Measurements from ENCODE around the gene TLCD5.

DNA sequence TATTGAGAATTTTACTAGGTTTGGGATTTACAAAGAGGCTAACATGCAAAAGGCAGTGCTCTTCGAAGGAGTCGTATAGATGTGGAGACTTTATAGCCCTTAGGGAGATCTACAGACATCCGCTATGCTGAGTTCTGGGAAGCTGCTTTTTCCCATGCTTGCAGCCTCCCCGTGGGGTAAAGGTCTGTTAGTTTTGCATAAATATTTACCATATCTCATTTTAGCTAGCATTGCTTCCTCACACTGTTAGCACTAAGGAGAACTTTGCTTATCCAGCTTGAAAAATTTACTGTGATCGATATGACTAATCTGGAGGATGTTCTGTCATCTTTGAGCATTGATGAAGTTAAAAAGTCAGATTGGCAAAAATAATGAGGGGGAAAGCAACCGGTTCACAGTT, 29.7 kb downstream of the TLCD5 start:
- TF ChIP-seq CREB1 (IDR thresholded peaks at IDR 0.05; ENCODE audit: low read depth) (no peak), TAF1 (IDR thresholded peaks at IDR 0.05; ENCODE audit: low read depth) (no peak), YY1 (IDR thresholded peaks at IDR 0.05; ENCODE audit: low read depth) (no peak), ZBTB7A (IDR thresholded peaks at IDR 0.05; ENCODE audit: low read depth) (no peak), FOXM1 (IDR thresholded peaks at IDR 0.05; ENCODE audit: borderline replicate concordance, low read depth) (no peak), RAD21 (IDR thresholded peaks at IDR 0.05; ENCODE audit: low read depth) (no peak), CEBPB (IDR thresholded peaks at IDR 0.05) (no peak), NFIC (IDR thresholded peaks at IDR 0.05) (no peak), EGR1 (IDR thresholded peaks at IDR 0.05) (no peak), TEAD4 (IDR thresholded peaks at IDR 0.05) (no peak), EP300 (IDR thresholded peaks at IDR 0.05; ENCODE audit: borderline replicate concordance) (no peak)
- TF ChIP-seq, protein P1, sequence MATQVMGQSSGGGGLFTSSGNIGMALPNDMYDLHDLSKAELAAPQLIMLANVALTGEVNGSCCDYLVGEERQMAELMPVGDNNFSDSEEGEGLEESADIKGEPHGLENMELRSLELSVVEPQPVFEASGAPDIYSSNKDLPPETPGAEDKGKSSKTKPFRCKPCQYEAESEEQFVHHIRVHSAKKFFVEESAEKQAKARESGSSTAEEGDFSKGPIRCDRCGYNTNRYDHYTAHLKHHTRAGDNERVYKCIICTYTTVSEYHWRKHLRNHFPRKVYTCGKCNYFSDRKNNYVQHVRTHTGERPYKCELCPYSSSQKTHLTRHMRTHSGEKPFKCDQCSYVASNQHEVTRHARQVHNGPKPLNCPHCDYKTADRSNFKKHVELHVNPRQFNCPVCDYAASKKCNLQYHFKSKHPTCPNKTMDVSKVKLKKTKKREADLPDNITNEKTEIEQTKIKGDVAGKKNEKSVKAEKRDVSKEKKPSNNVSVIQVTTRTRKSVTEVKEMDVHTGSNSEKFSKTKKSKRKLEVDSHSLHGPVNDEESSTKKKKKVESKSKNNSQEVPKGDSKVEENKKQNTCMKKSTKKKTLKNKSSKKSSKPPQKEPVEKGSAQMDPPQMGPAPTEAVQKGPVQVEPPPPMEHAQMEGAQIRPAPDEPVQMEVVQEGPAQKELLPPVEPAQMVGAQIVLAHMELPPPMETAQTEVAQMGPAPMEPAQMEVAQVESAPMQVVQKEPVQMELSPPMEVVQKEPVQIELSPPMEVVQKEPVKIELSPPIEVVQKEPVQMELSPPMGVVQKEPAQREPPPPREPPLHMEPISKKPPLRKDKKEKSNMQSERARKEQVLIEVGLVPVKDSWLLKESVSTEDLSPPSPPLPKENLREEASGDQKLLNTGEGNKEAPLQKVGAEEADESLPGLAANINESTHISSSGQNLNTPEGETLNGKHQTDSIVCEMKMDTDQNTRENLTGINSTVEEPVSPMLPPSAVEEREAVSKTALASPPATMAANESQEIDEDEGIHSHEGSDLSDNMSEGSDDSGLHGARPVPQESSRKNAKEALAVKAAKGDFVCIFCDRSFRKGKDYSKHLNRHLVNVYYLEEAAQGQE (IDR thresholded peaks at IDR 0.05; ENCODE audit: low read depth) = no peak
- TF ChIP-seq, protein P2, sequence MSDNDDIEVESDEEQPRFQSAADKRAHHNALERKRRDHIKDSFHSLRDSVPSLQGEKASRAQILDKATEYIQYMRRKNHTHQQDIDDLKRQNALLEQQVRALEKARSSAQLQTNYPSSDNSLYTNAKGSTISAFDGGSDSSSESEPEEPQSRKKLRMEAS (IDR thresholded peaks at IDR 0.05) = no peak
- TF ChIP-seq, protein P3, sequence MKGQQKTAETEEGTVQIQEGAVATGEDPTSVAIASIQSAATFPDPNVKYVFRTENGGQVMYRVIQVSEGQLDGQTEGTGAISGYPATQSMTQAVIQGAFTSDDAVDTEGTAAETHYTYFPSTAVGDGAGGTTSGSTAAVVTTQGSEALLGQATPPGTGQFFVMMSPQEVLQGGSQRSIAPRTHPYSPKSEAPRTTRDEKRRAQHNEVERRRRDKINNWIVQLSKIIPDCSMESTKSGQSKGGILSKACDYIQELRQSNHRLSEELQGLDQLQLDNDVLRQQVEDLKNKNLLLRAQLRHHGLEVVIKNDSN (IDR thresholded peaks at IDR 0.05) = no peak

Data from Ishikawa (cell line).